A549 (cell line): ENCODE results near the gene ALDOA.
"Not testable (repeated sequence)": the region's sequence is repeated elsewhere in the genome, so short reads cannot be mapped to it uniquely, and the experiment has no call there.

ENCODE experiments used
- BHLHE40 ChIP-seq: IDR thresholded peaks from 2 replicates; pipeline ENCODE4 v1.6.1; 2012; ENCODE audit warnings: low read depth, low read length, inconsistent platforms
- CTCF ChIP-seq: fragments of >200 bp; sonication (Bioruptor Twin); formaldehyde crosslinking; IDR thresholded peaks from 3 replicates; pipeline ENCODE4 v1.5.1; 2016
- EP300 ChIP-seq, 2 experiments: fragments of >200 bp; sonication (Bioruptor Twin); formaldehyde crosslinking; IDR thresholded peaks; 2 replicates in 1 of 2; 3 replicates in 1 of 2; pipeline ENCODE4 v1.6.1; 2016 to 2017
- HDAC2 ChIP-seq: fragments of 200-600 bp; sonication (generic); IDR thresholded peaks from 2 replicates; pipeline ENCODE4 v1.6.1; 2016
- JUNB ChIP-seq: fragments of >200 bp; sonication (Bioruptor Twin); formaldehyde crosslinking; IDR thresholded peaks from 2 replicates; pipeline ENCODE4 v1.6.1; 2016
- KDM1A ChIP-seq: fragments of 200-600 bp; sonication (generic); IDR thresholded peaks from 2 replicates; pipeline ENCODE4 v1.6.1; 2016; ENCODE audit warnings: low read depth, mild to moderate bottlenecking
- PBX3 ChIP-seq: IDR thresholded peaks from 2 replicates; pipeline ENCODE4 v1.6.1; 2012
- POLR2A ChIP-seq: IDR thresholded peaks from 2 replicates; pipeline ENCODE4 v1.6.1; 2012; ENCODE audit warnings: mild to moderate bottlenecking, low read length

GRCh38 chr16:30114833-30115232, 49.3 kb downstream of the ALDOA start:
- TF ChIP-seq POLR2A; JUNB; EP300 (IDR thresholded peaks at IDR 0.05); CTCF; HDAC2; BHLHE40; KDM1A; PBX3: not testable (repeated sequence)
